ENCODE results near the gene TANC1.

The TANC1 gene

DNA sequence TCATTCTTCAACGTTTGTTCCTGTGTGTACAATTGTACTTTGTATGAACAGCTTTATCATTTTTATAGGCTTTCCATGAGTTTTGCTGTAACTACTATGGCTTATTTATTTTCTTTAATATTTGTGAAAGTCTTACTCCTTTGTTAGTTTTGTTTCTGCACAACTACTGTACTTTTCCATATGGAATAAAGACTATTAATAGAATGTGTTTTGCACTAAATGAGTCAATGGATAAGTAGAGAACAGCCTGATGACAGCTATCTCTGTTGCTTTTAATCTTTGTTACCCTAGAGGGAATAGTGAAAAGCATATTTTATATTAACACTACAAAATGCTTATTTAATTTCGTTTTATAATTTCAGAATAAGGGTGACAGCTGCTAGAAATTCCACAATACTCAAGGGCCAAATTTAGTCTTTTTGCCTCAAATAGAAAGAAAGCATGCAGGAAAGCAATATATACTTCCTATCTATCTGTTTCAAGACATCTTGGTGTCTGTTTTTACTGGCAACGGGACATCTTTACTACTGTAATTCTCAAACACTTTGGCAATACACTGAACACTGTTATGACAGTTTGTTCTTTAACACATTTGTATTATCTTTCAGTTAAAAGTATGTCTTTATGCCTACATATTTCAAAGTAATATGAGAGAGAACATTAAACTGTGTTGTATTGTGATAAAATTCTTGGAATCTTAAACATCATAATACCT is 264.2 kb downstream of the TANC1 start:
- no peak for DNase-seq

DNA sequence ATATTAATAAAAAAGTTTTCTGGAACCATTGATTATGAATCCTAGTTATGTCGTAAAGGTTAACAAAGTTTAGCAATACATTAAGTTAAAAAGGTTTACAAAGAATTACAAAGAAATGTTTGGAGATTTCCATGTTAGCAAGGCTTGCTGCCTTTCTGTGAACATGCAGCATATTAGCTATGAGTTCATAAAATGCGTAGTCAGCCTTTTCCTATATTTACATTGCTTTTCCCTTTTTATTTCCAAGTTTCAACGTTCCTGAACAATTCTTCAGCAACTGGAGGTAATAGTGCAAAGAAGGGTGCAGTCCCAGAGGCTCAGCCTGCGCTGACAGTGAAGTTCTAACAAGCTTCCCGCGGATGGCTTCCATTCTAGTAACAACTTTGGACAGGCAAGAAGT is 266.4 kb downstream of the TANC1 start:
- DNase-seq, result no peak

DNA sequence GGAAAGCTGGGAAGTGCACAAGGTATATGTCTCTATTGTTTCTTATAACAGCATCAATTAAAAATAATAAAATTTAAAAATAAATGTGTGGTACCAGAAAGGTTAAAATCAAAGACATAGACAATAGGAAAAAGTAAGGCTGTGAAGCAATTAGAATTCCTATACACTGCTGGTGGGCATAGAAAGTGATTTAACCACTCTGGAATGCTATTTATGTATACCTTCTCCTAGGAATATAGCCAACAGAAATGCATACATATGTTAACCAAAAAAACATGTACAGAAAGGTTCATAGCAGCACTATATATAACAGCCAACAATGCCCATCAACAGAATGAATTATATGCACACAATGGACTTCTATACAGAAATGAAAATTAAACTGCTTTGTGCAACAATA is 275.1 kb downstream of the TANC1 start:
- no peak for DNase-seq

DNA sequence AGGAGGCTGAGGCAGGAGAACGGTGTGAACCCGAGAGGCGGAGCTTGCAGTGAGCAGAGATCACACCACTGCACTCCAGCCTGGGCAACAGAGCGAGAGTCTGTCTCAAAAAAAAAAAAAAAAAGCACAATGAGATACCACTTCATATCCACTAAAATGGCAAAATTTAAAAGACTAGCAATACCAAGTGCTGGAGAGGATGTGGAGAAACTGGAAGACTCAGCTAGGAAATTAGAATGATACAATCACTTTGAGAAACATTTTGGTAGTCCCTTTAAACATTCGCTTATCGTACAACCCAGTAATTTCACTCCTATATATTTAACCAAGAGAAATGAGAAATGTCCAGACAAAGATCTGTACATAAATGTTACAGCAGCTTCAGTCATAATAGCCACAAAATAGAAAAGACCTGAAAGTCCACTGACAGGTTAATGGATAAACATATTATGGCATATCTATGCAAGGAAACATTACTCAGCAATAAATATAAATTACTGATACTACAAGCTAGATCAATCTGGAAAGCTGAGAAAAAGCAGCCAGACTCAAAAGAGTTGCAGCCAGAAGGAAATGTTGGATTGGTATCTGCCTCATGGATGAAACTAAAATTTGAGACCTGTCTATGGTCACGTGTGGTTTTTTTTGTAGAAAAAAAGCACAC is 278.0 kb downstream of the TANC1 start:
- DNase-seq, result no peak

DNA sequence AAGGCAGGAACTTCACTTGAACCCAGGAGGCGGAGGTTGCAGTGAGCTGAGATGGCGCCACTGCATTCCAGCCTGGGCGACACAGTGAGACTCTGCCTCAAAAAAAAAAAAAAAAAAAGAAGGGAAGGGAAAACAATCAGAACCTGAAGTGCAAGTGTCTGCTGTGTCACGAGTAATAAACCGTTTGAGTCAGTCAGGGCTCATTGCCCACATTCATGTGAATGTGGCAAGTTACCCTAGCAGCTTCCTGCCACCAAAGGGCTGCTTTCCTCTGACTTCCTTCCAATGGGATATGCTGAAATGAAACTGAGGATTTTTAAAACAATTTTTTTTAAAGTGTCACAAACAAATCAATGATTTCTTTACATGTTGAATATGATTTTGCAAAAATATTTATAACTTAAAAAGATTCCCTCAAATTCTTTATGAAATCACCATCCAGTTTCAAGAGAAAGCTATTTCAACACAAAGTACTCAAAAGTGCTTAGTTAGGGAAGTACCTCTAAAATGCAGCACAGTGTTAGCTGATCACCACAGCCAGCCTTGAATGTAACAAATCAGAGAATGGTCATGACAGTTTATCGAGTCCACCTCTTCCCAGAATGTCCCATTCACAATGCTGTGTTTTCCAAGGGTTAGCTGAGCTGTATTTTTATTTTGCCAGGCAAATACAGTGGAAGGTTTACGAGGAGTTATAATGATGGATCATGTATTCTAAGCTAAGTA is 281.7 kb downstream of the TANC1 start:
- DNase-seq, result no peak

DNA sequence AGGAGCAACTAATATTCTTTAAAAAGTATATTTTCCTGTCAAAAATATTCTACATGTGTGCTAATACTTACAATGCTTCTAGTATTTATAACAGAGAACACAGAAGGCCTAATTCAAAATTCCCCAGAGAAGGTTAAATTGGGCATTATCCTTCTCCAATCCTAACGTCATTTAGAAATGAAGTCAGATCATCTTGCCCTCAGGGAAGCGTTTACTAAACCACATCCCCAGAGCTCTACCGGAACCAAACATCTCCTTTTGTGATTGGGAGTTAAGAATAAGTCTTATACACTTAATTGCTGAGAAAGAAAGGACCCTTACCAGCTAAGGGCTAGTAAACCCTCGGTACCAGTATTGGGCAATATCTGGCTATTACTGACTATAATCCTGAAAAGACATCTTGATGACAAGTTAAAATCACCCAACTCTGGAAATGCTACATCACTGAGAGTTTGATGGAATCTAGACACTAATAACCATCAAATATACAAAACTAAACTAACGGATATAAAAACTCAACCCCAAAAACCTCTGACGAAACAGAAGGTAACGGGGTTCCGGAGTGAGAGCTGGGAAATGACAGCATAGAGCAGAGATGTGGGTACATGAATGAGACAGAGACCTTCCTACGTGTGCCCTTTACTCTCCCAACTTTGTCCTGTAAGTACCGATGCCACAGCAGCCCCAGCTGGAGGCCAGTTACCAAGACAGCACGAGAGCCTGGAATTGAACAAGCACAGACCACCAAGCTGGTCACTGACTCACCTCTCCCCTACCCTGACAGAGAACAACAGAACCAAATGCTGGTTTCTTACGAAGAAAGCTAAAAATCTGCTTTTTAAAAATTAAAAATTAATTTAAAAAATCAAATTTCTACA is 283.1 kb downstream of the TANC1 start:
- no peak for DNase-seq

DNA sequence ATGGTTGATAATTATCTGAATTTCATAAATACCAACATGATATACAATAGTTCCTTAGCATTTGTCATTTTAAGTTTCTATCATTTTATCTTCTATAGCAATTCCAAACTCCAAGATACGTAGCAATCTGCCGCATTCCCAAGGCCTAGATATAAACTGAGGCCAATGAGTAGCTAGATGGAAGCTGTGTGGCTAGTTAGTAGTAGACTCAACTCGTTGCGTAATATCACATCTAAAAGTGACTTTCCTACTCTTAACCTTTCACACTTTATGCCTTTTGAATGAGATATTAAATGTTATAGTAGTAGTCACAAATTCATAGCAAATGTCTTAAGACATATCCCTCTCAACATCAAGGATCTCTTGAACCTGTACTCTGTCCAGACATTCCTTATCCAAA is 284.5 kb downstream of the TANC1 start:
- DNase-seq, result no peak

DNA sequence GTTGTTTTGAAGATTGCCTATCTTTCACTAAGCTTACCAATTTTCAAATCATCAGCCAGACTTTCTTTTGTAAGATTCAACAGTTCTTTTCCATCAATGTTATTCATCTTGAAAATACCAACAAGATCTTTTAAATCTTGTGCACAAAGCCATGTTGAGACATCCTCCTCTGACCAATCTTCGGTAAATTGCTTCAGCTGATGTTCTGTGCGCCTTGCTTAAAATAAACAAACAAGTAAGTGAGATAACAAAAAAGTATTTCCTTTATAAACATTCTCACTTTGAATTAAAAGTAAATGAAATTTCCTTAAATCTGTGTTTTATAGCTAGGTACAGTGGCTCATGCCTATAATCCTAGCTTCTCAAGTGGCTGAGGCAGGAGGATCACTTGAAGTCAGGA is 287.7 kb downstream of the TANC1 start:
- DNase-seq, result no peak

DNA sequence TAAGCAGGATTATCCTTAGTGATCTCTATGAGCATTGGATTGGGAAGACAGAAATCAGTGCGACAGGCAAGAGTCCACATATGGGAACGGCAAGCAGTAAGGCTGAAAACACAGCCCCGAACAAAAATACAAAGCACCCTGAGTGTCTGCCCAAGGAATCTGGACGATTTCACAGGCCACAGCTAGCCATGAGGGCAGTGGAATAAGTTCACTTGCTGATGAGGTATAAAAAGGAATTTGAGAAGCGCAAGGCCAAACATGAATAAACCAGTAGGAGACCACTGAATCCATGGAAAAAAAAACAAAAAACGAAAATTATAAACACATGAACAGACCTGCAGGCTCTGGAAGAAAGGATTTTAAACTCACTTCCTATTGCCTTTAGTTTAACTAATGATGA is 293.8 kb downstream of the TANC1 start:
- DNase-seq, result no peak

DNA sequence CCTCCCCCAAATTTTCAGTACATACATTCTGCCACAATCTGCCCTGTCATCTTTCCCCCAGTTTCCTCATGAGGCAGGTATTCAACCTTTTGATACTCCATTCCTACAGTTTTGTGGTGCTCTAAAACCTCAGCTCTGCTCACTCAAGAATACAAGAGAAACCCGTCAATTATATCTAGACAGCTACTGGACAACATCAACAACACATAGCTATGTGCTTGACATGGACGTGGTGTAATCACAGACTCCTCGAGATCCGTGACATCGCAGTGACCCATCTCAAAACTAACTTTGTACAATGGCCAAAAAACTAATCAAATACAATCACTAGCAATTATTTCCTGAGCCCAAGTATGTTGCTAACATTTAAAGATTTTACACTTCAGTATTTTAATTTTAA is 294.5 kb downstream of the TANC1 start:
- DNase-seq, result no peak

DNA sequence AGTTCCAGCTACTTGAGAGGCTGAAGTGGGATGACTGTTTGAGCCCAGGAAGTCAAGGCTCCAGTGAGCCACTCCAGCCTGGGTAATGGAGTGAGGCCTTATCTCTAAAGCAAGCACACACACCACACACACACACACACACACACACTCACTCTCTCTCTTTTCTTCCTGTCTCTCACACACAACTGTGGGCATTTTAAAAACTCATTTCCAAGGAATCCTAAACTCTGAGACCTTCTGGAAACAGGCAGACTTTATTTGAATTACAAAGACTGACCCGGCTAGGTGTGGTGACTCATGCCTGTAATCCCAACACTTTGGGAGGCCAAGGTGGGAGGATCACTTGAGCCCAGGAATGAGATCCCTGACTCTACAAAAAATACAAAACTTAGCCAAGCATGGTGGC is 296.7 kb downstream of the TANC1 start:
- no peak for DNase-seq

DNA sequence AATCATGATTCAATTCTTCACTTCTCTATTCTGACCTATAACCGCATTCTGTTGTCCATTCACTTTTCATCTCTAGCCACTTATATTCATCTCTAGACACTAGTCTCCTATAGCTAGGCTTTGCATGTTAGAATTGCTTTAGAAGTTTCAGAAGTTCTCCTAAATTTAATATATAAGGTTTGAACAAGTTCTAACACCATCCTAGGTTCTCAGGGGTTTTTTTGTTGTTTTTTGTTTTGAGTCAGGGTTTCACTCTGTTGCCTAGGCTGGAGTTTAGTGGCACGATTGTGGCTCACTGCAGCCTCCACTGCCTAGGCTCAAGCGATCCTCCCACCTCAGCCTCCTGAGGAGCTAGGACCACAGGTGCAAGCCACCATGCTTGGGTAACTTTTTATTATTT is 298.1 kb downstream of the TANC1 start:
- no peak for DNase-seq

DNA sequence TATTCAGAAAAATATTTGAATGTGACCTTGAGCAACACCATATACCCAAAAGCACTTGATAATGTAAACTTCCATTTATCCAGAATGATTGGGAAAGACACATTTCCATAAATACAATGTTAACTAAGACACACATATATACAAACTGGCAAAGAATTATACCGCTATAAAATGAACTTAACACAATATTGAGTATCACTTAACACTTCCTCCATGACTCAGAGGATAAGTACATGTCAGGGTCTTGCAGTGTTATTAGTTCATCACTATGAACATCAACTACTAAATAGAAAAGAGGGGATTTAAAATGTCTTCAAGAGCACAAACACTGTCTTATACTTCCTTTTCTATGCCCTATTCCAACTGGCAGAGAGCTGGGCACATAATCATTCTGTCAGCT is 299.5 kb downstream of the TANC1 start:
- DNase-seq, result no peak

DNA sequence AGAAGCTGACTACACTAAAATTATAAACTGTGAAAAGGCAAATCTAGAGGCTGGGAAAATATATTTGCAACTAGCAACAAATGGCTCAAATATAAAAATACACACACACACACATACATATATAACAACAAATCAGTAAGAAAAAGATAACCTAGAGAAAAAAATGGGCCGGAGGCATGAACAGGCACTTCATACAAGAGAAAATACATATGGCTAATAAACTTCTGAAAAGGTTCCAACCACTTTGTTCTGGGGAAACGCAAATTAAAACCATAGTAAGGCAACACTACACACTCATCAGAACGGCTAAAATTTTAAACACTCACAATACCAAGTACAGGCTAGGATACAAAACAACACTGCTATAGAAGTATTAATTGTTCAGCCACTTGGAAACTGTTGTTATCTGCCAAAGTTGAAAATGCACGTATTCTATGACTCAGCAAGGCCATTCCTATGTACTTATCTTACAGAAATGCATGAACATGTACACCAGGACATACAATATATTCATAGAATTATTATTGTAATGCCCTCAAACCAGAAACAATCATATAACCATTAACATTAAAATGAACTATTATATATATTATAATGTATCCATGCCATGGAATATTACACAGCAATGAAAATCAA is 302.4 kb downstream of the TANC1 start:
- DNase-seq, result no peak

DNA sequence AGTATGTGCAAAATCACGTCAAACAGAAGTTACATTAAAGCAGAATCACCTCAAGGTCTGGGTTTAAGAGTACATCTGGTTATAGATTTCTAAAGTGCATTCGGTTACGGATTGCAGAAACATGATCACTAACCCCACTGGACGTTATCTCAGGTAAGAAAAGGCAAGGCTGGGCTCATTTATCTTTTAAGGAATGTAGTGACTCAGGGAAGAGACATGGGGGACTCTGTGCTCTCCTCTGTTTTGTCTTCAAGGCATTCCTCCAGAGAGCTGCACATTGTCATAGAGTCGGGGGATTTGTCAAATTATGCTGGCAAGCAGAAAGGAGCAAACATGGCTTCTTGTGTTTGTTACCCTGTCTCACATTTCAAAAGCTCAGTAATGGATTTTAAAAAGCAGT is 303.7 kb downstream of the TANC1 start:
- DNase-seq, result no peak

DNA sequence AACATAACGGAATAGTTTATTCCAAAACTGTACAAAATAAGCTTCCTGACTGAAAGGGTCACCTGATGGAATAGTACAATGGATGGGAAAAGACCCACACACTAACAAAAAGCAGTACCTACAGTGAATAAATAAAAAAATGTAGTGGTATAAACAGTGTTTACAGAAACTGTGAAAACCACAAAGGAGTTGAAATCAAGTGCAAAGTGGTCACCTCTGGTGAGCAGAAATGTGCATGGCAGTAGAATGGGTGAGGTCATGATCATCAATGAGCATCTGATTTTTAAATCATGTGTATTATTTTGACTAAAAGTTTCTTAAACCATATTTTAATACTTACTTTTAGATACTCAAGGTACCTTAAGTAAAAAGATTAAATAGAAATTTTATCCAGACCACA is 306.7 kb downstream of the TANC1 start:
- DNase-seq, result no peak

DNA sequence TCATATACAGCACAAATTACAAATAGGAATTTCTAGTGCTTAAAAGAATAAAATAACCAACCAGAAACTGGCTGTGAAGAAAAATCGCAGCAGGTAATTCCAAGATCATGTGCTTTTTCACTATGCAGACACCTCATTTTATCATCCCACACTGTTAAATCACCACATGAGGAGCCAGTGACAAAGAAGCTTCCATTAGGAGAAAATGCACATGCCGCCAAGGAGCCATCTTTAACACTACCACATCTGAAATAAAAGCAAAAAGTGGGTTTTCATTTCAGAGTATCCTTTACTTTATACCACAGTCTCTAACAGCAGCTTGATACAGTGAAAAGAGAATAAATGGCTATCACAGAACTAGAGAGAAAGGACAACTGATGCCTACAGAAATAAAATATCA is 311.3 kb downstream of the TANC1 start:
- no peak for DNase-seq

DNA sequence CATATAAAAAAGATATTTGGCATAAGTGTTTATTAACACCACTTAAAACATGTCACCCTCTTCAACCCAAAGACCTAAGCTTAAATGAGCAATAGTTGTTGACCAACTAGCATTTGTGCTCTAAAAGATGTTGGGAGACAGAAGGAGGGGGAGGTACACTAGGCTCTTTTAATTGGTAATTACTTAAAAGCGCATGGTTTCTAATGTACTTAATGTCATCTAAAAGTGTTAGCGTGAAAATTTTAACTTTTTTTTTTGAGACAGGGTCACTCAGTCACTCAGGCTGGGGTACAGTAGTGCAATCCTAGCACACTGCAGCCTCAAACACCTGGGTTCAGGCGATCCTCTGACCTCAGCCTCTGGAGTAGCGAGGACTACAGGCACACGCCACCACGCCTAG is 312.6 kb downstream of the TANC1 start:
- no peak for DNase-seq
